Measurements from ENCODE around the gene CCR3.

CCR3 gene

DNA sequence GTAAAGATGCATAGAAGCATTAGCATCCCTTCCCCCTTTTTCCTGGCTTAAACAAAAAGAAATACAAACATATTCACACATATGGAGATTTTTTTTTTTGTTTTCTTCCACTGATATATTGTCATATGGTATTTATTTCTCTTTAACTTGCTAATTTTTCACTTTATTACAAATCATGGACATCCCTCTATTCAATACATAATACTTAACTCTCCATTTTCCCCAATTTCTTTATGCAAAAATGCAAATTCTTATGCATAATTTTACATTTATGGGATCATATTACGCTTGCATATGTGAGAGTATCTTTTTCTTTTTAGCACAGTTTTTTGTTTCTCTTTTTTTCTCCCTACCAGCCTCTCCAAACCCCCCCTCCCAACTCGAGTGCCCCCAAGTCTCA, 48.8 kb downstream of the CCR3 start:
- TF ChIP-seq, protein P1, sequence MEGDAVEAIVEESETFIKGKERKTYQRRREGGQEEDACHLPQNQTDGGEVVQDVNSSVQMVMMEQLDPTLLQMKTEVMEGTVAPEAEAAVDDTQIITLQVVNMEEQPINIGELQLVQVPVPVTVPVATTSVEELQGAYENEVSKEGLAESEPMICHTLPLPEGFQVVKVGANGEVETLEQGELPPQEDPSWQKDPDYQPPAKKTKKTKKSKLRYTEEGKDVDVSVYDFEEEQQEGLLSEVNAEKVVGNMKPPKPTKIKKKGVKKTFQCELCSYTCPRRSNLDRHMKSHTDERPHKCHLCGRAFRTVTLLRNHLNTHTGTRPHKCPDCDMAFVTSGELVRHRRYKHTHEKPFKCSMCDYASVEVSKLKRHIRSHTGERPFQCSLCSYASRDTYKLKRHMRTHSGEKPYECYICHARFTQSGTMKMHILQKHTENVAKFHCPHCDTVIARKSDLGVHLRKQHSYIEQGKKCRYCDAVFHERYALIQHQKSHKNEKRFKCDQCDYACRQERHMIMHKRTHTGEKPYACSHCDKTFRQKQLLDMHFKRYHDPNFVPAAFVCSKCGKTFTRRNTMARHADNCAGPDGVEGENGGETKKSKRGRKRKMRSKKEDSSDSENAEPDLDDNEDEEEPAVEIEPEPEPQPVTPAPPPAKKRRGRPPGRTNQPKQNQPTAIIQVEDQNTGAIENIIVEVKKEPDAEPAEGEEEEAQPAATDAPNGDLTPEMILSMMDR (conservative IDR thresholded peaks at IDR 0.05), result no peak
- H3K27ac ChIP-seq, result no peak overlapping the region

DNA sequence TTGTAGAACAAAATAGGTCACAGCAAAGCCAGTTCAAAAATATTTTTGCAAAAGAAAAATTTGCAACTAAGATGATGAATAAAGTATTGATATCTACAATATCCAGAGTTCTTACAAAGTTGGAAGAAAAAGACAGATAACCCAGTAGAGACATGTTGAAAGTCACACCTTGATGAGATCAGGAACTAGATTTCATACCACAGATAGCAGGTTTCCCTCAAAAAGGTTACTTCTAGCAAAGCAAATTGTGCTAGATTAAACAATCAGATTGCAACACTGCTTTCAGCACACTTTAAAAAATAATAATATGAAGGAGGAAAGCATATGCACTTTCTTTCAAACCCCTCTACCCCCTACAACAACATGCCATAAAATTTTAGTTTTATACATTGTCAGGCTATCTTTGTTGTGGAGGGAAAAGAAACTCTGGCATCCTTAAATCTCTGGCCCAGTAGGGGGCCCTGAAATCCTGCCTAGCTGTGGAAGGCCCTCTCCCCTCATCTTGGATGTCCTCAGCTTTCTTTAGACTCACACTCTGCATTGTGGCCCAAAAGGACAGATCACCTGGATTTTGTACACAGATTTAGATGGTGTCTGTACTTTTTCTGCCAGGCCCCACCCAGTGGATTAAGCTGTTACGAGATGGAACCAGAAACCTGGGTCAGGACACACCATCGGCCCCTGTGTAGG, 50.9 kb downstream of the CCR3 start:
- H3K27ac ChIP-seq, result no peak overlapping the region
- TF ChIP-seq, protein P1 (conservative IDR thresholded peaks at IDR 0.05), result no peak; the same call in 1 of the 2 replicates
- no peak for TF ChIP-seq ZFX (IDR thresholded peaks at IDR 0.05)

DNA sequence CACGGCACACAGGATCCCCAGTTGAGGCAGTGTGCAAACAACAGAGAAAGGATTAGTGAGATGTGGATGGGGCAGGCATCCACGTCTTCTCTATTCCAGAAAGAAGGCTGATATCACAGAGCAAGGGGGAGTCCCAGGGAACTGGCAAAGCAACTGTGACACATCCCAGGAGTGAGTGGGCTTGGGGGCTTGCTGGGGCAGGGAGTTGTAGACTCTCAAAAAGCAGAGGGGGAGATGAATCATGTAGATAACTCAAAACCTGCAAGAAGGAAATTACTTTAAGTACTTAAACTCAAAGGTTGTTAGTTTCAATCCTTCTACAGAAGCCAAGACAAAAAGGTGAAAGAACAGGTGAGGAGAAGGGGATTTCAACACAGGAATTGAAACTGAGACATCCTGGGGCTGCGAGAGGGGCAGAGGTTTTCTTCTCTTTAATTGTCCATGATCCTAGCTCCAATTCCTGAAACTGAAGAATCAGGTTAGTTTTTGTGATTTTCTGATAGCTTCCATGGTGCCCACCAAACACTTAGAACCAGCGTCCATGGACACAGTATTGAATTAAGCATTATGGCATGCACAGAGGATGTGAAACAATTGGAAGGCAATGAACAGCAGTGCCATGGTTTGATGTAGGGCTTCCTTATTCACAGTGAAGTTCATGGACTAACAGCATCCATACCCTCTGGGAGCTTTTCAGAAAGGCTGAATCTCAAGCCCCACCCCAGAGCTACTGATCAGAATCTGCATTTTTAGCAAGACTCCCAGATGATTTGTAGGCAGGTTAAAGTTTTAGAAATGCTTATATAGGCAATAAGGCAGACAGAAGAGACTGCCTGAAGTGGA, 52.0 kb downstream of the CCR3 start:
- H3K27ac ChIP-seq, result no peak overlapping the region
- TF ChIP-seq, protein P1 (conservative IDR thresholded peaks at IDR 0.05), result no peak
- no peak for TF ChIP-seq ZFX (IDR thresholded peaks at IDR 0.05)

DNA sequence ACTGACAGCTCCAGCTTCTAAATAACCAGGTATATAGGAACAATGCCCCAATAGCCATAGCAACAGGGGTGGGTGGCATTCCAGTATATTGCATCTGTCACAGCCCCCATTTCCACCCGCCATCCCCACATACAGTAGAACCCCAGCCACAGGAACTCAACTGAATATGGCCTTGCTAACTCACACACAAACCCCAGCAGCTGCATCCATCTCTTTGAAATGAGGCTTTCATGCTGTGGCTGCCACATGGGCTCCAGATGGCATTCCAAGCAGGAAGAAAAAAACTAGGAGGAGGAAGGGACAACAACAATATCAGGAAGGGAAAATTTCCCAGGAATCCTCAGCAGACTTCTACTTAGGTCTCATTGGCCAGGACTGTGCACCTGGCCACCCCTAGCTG, 54.6 kb downstream of the CCR3 start:
- TF ChIP-seq ZFX (IDR thresholded peaks at IDR 0.05), result no peak
- TF ChIP-seq, protein P1 (conservative IDR thresholded peaks at IDR 0.05), result no peak
- H3K27ac ChIP-seq, result no peak overlapping the region

DNA sequence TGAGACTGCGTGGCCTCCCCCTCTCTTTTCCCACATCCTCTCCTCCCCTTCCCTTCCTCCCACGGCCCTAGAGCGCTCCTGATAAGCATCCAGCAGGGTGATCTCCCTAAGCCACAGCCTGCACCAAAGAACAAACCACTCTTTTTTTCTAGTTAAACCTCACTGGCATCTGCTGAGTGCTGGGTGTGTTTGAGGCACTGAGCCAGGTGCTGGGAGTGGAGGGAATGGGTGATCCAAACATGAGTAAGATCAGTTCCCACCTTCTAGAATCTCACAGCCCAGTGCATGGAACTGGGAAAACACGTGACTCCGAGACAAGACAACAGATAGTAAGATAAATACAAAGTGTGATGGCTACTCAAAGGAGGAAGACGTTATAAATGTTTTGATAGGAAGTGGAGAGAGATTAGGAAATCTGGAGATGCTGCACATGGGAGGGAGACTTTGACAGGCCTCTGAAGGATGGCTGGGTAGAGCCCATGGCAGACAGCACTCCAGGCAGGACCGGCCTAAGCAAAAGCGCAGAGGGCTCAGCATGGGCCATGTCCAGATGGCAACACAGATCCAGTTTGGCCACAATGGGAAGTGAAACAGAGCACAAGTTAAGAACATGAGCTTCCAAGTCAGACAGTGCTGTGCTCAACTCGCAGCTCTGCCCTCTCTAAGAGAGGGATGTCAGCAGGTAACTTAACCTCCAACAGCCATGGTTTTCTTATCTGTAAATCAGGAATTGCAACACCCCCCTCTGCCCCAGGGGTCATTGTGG, 55.6 kb downstream of the CCR3 start:
- no peak overlapping the region for H3K27ac ChIP-seq
- TF ChIP-seq ZFX (IDR thresholded peaks at IDR 0.05), result no peak
- TF ChIP-seq, protein P1 (conservative IDR thresholded peaks at IDR 0.05), result no peak

DNA sequence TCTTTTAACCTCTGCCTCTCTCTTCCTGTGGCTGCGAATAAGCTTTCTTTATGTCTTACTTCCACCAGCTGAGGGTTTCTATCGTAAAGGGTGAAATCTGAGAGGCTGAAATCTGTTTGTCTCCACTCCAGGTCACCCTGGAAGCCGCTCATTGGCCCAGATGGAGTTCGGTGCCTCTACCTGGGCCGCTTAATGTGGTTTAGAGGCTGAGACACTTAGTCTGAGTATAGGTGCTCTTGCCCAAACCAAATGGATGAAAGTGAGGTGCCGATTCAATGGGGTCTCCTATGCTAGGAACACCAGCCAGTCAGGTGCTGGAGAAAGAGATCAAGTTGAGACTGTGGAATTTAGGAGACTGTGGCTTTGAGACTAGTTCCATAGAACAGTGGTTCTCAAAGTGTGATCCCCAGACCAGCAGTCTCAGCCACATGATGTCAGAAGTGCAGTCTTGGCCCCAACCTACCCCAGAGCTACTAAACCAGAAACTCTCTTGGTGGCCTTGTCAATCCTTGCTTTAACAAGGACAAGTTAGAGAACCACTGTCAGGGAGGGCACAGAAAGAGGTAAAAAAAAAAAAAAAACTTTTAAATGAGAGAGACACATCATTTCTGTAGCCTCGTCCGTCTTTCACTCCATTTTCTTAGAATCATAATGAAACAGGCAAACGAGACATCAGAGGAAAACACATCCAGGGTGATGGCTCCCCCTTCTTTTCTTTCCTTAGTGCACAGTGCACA, 56.8 kb downstream of the CCR3 start:
- no peak for TF ChIP-seq ZFX (IDR thresholded peaks at IDR 0.05)
- TF ChIP-seq, protein P1 (conservative IDR thresholded peaks at IDR 0.05), result no peak
- no peak overlapping the region for H3K27ac ChIP-seq
